ENCODE measurements around the gene SCRG1.

Gene SCRG1

DNA sequence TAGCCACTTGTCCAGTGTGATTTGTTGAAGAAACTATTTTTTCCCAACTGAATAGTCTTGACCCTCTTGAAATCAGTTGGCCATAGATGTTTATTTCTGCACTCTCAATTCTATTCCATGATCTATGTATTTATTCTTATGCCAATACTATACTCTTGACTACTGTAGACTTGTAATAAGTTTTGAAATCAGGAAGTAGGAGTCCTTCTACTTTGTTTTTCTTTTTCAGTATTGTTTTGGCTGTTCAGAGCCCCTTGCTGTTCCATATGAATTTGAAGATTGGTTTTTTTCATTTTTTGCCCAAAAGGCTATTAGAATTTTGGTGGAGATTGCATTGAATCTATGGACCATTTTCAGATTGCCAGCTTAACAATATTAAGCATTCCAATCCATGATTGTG, 17.9 kb downstream of the SCRG1 start:
- no peak overlapping the region for H3K4me3 ChIP-seq (ENCODE audit: low read depth in 1 of 2, low read length in 2 of 2)
- H3K27me3 ChIP-seq (ENCODE audit: low read depth, low read length), result no peaks in the 10 kb centered on the region
- peaks cover 0 to 2% of the 10 kb centered on the region in 2 donors for H3K4me1 ChIP-seq (ENCODE audit: control insufficient read depth in 1 of 2, insufficient read depth in 2 of 2, low read length in 2 of 2)
- H3K9me3 ChIP-seq (ENCODE audit: control insufficient read depth in 1 of 2, low read length in 2 of 2), result no peaks in the 10 kb centered on the region
- H3K36me3 ChIP-seq (ENCODE audit: control insufficient read depth in 1 of 2, insufficient read depth in 2 of 2, low read length in 2 of 2), result peaks cover 0 to 3% of the 10 kb centered on the region in 2 donors
- no peak overlapping the region for H3K27ac ChIP-seq (ENCODE audit: low read length)

DNA sequence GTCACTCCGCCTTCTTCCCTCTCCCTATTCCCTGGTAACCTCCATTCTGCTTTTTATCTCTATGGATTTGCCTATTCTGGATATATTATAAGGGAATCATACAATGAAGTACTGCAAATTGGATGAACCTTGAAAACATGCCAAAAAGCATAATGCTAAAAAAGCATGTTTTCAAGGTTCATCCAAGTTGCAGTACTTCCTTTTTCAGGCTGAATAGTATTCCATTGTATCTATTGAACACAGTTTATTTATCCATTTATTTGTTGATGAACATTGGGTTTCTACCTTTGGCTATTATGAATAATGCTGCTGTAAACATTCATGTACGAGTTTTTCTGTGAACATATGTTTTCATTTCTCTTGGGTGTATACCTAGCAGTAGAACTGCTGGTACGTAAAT, 19.0 kb downstream of the SCRG1 start:
- Histone ChIP-seq H3K9me3 (ENCODE audit: control insufficient read depth in 1 of 2, low read length in 2 of 2) (no peaks in the 10 kb centered on the region), H3K36me3 (ENCODE audit: control insufficient read depth in 1 of 2, insufficient read depth in 2 of 2, low read length in 2 of 2) (peaks cover 0 to 4% of the 10 kb centered on the region in 2 donors), H3K4me1 (ENCODE audit: control insufficient read depth in 1 of 2, insufficient read depth in 2 of 2, low read length in 2 of 2) (peaks cover 0 to 7% of the 10 kb centered on the region in 2 donors), H3K27me3 (ENCODE audit: low read depth, low read length) (no peaks in the 10 kb centered on the region), H3K4me3 (ENCODE audit: low read depth in 1 of 2, low read length in 2 of 2) (no peak overlapping the region), H3K27ac (ENCODE audit: low read length) (no peak overlapping the region)

DNA sequence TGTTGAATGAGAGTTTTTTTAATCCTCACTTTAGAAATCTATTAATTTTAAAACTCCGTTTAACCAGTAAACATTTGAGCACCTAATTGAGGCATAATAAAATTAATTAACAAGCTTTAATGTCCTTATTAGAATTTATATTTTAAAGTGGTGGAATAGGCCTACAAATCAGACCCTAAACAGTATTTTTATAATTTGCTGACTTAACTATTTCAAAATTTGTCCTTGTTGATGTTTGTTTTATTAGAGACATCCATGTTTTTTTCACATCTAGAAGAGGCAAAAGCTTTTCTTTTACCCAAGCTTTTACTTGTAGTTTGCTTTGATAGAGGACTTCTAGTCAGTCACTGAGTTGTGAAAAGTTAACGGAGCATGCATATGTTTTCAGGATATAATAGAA, 24.3 kb downstream of the SCRG1 start:
- no peak overlapping the region for H3K27ac ChIP-seq (ENCODE audit: low read length)

DNA sequence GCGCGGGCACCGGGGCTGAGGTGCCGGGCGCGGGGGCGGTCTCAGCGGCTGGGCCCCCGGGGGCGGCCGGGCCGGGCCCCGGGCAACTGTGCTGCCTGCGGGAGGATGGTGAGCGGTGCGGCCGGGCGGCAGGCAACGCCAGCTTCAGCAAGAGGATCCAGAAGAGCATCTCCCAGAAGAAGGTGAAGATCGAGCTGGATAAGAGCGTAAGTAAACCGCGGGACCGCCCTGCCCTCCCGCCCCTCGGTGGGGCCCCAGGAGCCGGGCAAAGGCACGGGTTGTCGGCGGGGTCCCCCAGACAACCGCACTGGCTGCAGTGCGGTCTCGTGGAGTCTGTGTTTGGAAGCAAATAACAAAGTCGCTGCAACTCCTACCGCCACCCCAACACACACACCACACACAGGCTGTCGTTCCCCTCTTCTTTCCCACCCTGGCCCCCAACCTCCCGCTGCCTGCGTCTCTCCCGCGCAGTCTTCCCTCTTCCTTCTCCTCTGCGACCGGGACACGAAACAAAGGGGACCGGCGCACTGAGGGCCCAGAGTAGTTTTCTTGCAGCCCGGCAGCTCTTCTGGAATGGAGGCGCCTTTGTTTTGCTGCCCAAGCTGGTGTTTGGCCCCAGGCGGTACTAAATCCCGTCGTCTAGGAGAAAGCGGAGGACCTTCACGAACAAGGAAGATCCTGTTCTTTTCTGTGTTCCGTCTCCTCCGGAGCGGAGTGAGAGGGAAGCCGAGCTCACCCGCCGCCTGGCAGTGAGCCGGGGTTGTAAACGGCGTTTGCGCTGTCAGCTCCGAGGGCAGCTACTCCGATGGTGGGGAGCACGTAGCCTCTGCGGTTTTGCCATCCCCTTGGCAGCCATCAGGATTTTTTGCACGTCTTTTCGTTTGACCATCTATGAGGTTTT, 27.4 kb downstream of the SCRG1 start:
- Histone ChIP-seq H3K36me3 (ENCODE audit: control insufficient read depth in 1 of 2, insufficient read depth in 2 of 2, low read length in 2 of 2) (peaks cover 0 to 4% of the 10 kb centered on the region in 2 donors), H3K27me3 (ENCODE audit: low read depth, low read length) (no peaks in the 10 kb centered on the region), H3K27ac (ENCODE audit: low read length) (peak overlapping the region; percentile 94), H3K9me3 (ENCODE audit: control insufficient read depth in 1 of 2, low read length in 2 of 2) (no peaks in the 10 kb centered on the region), H3K4me3 (ENCODE audit: low read depth in 1 of 2, low read length in 2 of 2) (peak overlapping the region; percentile 75 to 85), H3K4me1 (ENCODE audit: control insufficient read depth in 1 of 2, insufficient read depth in 2 of 2, low read length in 2 of 2) (peaks cover 6 to 34% of the 10 kb centered on the region in 2 donors)

More for the DNA sequence above, 24.3 kb downstream of the SCRG1 start:
- no peaks in the 10 kb centered on the region for H3K9me3 ChIP-seq (ENCODE audit: control insufficient read depth in 1 of 2, low read length in 2 of 2)
- no peaks in the 10 kb centered on the region for H3K27me3 ChIP-seq (ENCODE audit: low read depth, low read length)
- peaks cover 0 to 4% of the 10 kb centered on the region in 2 donors for H3K36me3 ChIP-seq (ENCODE audit: control insufficient read depth in 1 of 2, insufficient read depth in 2 of 2, low read length in 2 of 2)
- H3K4me1 ChIP-seq (ENCODE audit: control insufficient read depth in 1 of 2, insufficient read depth in 2 of 2, low read length in 2 of 2), result peaks cover 0 to 17% of the 10 kb centered on the region in 2 donors
- no peak overlapping the region for H3K4me3 ChIP-seq (ENCODE audit: low read depth in 1 of 2, low read length in 2 of 2)

DNA sequence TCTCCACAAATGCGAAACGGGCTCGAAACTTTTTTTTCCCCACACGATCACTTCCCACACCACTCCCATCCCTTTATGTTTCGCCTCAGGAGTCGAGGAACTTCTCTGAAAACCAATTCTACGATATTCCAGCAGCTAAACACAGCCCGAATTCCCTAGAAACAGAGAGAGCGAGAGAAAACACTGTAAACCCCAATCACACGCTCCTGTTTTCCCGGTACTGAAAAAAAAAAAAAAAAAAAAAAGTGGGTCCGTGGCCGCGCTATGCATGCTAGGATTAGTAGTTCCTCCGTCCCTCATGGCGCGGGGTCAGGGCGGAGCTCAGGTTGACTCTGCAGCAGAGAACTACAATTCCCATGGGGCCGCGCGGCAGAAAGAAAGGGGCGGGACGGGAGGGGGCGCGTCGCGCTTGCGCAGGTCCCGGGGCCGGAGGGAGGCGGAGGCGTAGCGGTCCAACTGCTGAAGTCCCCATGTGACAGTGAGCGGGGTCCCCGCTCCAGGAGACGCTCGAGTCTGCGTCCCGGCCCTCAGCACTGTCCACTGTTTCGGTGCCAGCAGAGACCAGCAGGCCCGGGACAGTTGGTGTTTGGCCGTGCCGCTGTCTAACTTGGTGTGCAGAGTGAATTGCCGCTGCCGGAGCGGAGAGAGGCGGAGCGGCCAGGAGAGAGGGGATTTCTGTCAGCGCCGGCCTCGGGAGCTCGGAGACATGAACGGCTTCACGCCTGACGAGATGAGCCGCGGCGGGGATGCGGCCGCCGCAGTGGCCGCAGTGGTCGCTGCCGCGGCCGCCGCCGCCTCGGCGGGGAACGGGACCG, 28.2 kb downstream of the SCRG1 start, which contains the start of gene SAP30:
Gene SAP30 (plus strand): TSS at position 478 of the 815 bp plus-strand sequence. CDS start 229 bp downstream, at position 707.
- Histone ChIP-seq H3K9me3 (ENCODE audit: control insufficient read depth in 1 of 2, low read length in 2 of 2) (no peaks in the 10 kb centered on the region), H3K36me3 (ENCODE audit: control insufficient read depth in 1 of 2, insufficient read depth in 2 of 2, low read length in 2 of 2) (no peaks in the 10 kb centered on the region), H3K4me3 (ENCODE audit: low read depth in 1 of 2, low read length in 2 of 2) (peak within 1 kb of the TSS; percentile 85 to 98), H3K27me3 (ENCODE audit: low read depth, low read length) (no peaks in the 10 kb centered on the region), H3K27ac (ENCODE audit: low read length) (peak within 1 kb of the TSS; percentile 100), H3K4me1 (ENCODE audit: control insufficient read depth in 1 of 2, insufficient read depth in 2 of 2, low read length in 2 of 2) (peaks cover 6 to 29% of the 10 kb centered on the region in 2 donors)

DNA sequence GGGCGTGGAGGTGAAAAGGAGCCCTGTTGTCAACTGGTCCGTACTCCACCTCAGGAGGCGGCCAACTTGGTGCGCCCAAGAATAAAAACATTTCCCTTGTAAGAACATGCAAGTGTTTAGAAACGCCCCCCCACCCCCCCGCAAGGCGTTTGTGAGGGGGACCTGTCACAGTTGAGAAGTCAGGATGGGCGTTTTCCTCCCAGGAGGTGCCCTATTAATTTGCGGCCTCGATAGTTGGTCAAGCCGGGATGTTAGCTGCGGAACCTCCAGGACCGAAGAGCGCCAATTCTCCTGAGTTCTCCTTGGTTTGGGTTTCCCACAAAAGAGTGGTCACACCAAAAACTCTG, 28.8 kb downstream of the SCRG1 start:
- Histone ChIP-seq H3K27me3 (ENCODE audit: low read depth, low read length) (no peaks in the 10 kb centered on the region), H3K4me1 (ENCODE audit: control insufficient read depth in 1 of 2, insufficient read depth in 2 of 2, low read length in 2 of 2) (peaks cover 6 to 27% of the 10 kb centered on the region in 2 donors), H3K4me3 (ENCODE audit: low read depth in 1 of 2, low read length in 2 of 2) (peak overlapping the region; percentile 85 to 98), H3K27ac (ENCODE audit: low read length) (peak overlapping the region; percentile 100), H3K9me3 (ENCODE audit: control insufficient read depth in 1 of 2, low read length in 2 of 2) (no peaks in the 10 kb centered on the region), H3K36me3 (ENCODE audit: control insufficient read depth in 1 of 2, insufficient read depth in 2 of 2, low read length in 2 of 2) (no peaks in the 10 kb centered on the region)

DNA sequence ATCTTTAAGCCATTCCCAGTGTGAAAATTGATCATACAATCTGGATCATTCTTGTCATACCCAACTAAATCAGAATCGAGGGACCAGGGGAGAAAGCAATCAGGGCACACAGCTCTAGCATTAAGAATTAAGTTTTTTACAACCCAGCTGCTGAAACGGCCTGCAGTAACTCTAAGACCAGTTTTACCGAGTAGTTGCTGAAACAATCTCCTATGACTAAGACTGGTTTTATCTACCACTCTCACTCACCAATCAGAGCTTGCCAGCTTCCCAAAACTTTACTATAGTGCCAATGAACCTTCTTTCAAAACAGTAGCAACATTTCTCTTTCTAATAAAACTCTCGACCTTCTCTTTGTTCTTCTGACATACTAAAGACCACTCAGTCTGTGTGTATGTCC, 31.0 kb downstream of the SCRG1 start:
- Histone ChIP-seq H3K27me3 (ENCODE audit: low read depth, low read length) (no peaks in the 10 kb centered on the region), H3K4me1 (ENCODE audit: control insufficient read depth in 1 of 2, insufficient read depth in 2 of 2, low read length in 2 of 2) (peaks cover 6 to 17% of the 10 kb centered on the region in 2 donors), H3K36me3 (ENCODE audit: control insufficient read depth in 1 of 2, insufficient read depth in 2 of 2, low read length in 2 of 2) (no peaks in the 10 kb centered on the region), H3K27ac (ENCODE audit: low read length) (no peak overlapping the region), H3K4me3 (ENCODE audit: low read depth in 1 of 2, low read length in 2 of 2) (peak overlapping the region in 1 of 2 donors; percentile 40), H3K9me3 (ENCODE audit: control insufficient read depth in 1 of 2, low read length in 2 of 2) (no peaks in the 10 kb centered on the region)

DNA sequence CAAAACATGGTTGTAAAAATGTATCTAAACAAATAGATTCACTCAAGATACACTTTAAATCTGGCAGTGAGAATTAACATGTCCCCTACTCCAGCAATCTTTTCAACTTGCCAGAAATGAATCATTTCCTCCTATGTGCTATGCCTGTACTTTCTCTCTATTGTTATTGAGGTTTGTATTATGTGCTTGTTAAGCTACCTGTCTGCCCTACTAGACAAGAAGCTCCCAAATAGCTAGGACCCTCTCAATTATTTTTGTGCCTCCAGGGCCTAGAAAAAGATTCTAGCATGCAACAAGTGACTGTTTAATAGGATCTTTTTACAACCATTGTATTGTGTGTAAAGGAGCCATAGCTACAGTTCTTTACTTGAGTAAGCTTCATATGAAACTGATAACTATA, 31.6 kb downstream of the SCRG1 start:
- peak overlapping the region in 1 of 2 donors; percentile 40 for H3K4me3 ChIP-seq (ENCODE audit: low read depth in 1 of 2, low read length in 2 of 2)
- H3K9me3 ChIP-seq (ENCODE audit: control insufficient read depth in 1 of 2, low read length in 2 of 2), result no peaks in the 10 kb centered on the region
- no peak overlapping the region for H3K27ac ChIP-seq (ENCODE audit: low read length)
- no peaks in the 10 kb centered on the region for H3K36me3 ChIP-seq (ENCODE audit: control insufficient read depth in 1 of 2, insufficient read depth in 2 of 2, low read length in 2 of 2)
- peaks cover 6 to 17% of the 10 kb centered on the region in 2 donors for H3K4me1 ChIP-seq (ENCODE audit: control insufficient read depth in 1 of 2, insufficient read depth in 2 of 2, low read length in 2 of 2)
- H3K27me3 ChIP-seq (ENCODE audit: low read depth, low read length), result no peaks in the 10 kb centered on the region

DNA sequence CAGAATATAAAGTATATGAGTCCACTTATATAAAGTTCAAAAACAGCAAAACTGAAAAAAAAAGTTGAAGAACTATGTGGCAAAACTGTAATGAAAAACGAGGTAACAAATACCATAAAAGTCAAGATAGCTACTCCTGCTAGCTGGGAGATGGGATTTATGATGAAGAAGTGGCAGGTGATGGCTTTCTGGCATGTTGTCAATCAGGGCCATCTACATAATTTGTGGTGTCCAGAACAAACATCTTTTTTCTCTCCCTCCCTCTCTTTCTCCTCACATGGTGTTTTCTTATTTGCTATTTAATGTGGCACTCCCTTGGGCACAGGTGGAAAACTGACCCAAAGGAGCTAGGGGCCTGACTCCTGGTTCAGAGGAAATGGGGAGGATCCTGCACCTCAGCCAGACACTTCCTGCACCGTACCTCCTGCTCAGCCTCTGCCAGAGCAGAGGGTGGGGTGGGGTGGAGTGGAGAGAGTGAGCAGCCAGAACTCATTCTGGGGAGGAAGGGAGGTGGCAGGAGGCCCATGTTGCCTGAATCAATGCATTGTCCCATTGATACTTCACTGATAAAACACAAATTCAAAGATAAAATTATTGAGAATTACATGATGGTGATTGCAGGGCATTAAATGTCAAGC, 33.4 kb downstream of the SCRG1 start:
- Histone ChIP-seq H3K27ac (ENCODE audit: low read length) (no peak overlapping the region), H3K4me3 (ENCODE audit: low read depth in 1 of 2, low read length in 2 of 2) (no peak overlapping the region), H3K36me3 (ENCODE audit: control insufficient read depth in 1 of 2, insufficient read depth in 2 of 2, low read length in 2 of 2) (no peaks in the 10 kb centered on the region)

DNA sequence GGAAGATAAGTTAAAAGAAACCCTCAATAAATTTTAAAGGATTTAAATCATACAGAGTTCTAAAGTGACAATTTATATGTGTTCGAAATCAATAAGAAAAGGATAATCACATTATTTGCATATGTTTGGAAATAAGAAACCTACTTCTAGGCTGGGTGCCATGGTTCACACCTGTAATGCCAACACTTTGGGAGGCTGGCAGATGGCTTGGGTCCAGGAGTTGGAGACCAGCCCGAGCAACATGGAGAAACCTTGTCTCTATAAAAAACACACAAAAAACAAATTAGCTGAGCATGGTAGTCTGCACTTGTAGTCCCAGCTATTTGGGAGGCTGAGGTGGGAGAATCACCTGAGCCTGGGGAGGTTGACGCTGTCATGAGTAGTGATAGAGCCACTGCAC, 36.2 kb downstream of the SCRG1 start:
- Histone ChIP-seq H3K4me3 (ENCODE audit: low read depth in 1 of 2, low read length in 2 of 2) (no peak overlapping the region), H3K27me3 (ENCODE audit: low read depth, low read length) (no peaks in the 10 kb centered on the region), H3K9me3 (ENCODE audit: control insufficient read depth in 1 of 2, low read length in 2 of 2) (no peaks in the 10 kb centered on the region), H3K36me3 (ENCODE audit: control insufficient read depth in 1 of 2, insufficient read depth in 2 of 2, low read length in 2 of 2) (no peaks in the 10 kb centered on the region), H3K27ac (ENCODE audit: low read length) (no peak overlapping the region), H3K4me1 (ENCODE audit: control insufficient read depth in 1 of 2, insufficient read depth in 2 of 2, low read length in 2 of 2) (peaks cover 1 to 9% of the 10 kb centered on the region in 2 donors)

More for the DNA sequence above, 33.4 kb downstream of the SCRG1 start:
- Histone ChIP-seq H3K9me3 (ENCODE audit: control insufficient read depth in 1 of 2, low read length in 2 of 2) (no peaks in the 10 kb centered on the region), H3K27me3 (ENCODE audit: low read depth, low read length) (no peaks in the 10 kb centered on the region), H3K4me1 (ENCODE audit: control insufficient read depth in 1 of 2, insufficient read depth in 2 of 2, low read length in 2 of 2) (peaks cover 6 to 17% of the 10 kb centered on the region in 2 donors)

Data from muscle layer of duodenum (tissue), 2 donors.